HepG2 (cell line): ENCODE measurements around the gene TRPC4AP.

Experiments
- CC2D1A ChIP-seq: sonication (generic); formaldehyde crosslinking; IDR thresholded peaks from 2 replicates; pipeline ENCODE4 v1.8.1; 2023; ENCODE audit warnings: mild to moderate bottlenecking, missing genetic modification reagents
- NR1H2 ChIP-seq: sonication (generic); formaldehyde crosslinking; IDR thresholded peaks from 2 replicates; pipeline ENCODE4 v1.8.1; 2022; ENCODE audit warnings: low read depth, missing genetic modification reagents, borderline replicate concordance
- POLR2AphosphoS5 ChIP-seq: IDR thresholded peaks from 2 replicates; pipeline ENCODE4 v1.6.1; 2012; ENCODE audit warnings: low read depth, low read length
- ZBTB8A ChIP-seq: sonication (generic); formaldehyde crosslinking; IDR thresholded peaks from 2 replicates; pipeline ENCODE4 v1.4.0; 2020; ENCODE audit warnings: mild to moderate bottlenecking, low read depth, missing genetic modification reagents, borderline replicate concordance
- ZNF160 ChIP-seq: sonication (generic); formaldehyde crosslinking; IDR thresholded peaks from 2 replicates; pipeline ENCODE4 v1.8.0; 2022; ENCODE audit warnings: mild to moderate bottlenecking, inconsistent platforms, missing genetic modification reagents
- TF ChIP-seq, protein P1 (sequence below): sonication (generic); formaldehyde crosslinking; IDR thresholded peaks from 2 replicates; pipeline ENCODE4 v1.4.0; 2020; ENCODE audit warnings: low read depth, mild to moderate bottlenecking, missing genetic modification reagents
- TF ChIP-seq, protein P2 (sequence below): sonication (generic); formaldehyde crosslinking; IDR thresholded peaks from 2 replicates; pipeline ENCODE4 v1.5.0; 2020; ENCODE audit warnings: mild to moderate bottlenecking, missing genetic modification reagents, moderate library complexity
- TF ChIP-seq, protein P3 (sequence below): sonication (generic); formaldehyde crosslinking; IDR thresholded peaks from 2 replicates; pipeline ENCODE4 v1.4.0; 2020; ENCODE audit warnings: missing genetic modification reagents

DNA sequence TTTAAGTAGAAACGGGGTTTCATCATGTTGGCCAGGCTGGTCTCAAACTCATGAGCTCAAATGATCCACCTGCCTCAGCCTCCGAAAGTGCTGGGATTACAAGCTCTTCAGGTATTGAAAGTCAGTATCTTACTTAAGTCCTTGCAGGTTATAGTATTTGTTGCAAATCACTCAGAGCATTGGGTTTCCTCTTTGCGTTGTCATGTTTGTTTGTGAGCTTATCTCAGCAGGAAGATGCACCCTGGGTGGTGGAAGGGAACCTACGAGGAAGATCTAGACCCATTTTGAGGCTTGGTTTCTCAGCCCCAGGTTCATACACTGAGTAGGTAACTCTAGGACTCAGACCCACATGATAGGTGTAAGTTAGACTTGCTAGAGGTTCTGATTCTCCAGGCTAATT is 118.4 kb downstream of the TRPC4AP start:
- no peak for TF ChIP-seq POLR2AphosphoS5
- TF ChIP-seq, protein P1, sequence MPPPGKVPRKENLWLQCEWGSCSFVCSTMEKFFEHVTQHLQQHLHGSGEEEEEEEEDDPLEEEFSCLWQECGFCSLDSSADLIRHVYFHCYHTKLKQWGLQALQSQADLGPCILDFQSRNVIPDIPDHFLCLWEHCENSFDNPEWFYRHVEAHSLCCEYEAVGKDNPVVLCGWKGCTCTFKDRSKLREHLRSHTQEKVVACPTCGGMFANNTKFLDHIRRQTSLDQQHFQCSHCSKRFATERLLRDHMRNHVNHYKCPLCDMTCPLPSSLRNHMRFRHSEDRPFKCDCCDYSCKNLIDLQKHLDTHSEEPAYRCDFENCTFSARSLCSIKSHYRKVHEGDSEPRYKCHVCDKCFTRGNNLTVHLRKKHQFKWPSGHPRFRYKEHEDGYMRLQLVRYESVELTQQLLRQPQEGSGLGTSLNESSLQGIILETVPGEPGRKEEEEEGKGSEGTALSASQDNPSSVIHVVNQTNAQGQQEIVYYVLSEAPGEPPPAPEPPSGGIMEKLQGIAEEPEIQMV (CRISPR knock-in tag) = no peak
- TF ChIP-seq, protein P2, sequence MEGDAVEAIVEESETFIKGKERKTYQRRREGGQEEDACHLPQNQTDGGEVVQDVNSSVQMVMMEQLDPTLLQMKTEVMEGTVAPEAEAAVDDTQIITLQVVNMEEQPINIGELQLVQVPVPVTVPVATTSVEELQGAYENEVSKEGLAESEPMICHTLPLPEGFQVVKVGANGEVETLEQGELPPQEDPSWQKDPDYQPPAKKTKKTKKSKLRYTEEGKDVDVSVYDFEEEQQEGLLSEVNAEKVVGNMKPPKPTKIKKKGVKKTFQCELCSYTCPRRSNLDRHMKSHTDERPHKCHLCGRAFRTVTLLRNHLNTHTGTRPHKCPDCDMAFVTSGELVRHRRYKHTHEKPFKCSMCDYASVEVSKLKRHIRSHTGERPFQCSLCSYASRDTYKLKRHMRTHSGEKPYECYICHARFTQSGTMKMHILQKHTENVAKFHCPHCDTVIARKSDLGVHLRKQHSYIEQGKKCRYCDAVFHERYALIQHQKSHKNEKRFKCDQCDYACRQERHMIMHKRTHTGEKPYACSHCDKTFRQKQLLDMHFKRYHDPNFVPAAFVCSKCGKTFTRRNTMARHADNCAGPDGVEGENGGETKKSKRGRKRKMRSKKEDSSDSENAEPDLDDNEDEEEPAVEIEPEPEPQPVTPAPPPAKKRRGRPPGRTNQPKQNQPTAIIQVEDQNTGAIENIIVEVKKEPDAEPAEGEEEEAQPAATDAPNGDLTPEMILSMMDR (CRISPR knock-in tag) = no peak
- no peak for TF ChIP-seq CC2D1A (CRISPR knock-in tag)
- no peak for TF ChIP-seq ZNF160 (CRISPR knock-in tag)
- TF ChIP-seq, protein P3, sequence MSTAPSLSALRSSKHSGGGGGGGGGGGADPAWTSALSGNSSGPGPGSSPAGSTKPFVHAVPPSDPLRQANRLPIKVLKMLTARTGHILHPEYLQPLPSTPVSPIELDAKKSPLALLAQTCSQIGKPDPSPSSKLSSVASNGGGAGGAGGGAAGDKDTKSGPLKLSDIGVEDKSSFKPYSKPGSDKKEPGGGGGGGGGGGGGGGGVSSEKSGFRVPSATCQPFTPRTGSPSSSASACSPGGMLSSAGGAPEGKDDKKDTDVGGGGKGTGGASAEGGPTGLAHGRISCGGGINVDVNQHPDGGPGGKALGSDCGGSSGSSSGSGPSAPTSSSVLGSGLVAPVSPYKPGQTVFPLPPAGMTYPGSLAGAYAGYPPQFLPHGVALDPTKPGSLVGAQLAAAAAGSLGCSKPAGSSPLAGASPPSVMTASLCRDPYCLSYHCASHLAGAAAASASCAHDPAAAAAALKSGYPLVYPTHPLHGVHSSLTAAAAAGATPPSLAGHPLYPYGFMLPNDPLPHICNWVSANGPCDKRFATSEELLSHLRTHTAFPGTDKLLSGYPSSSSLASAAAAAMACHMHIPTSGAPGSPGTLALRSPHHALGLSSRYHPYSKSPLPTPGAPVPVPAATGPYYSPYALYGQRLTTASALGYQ = no peak
- TF ChIP-seq NR1H2 (CRISPR knock-in tag) = no peak
- TF ChIP-seq ZBTB8A (CRISPR knock-in tag) = no peak
